NCI-H345 (cell line): ENCODE results near the gene ADAMTS12.

Experiments used
- DNase-seq: peaks from one replicate; lab custom pipeline; 2025; lab: John Stamatoyannopoulos, UW

ADAMTS12 gene

GRCh38 chr5:33841891-33842290, 49.9 kb downstream of the ADAMTS12 start:
- DNase-seq = no peak

- DNase-seq = no peak
These were observed 50.8 kb downstream of the ADAMTS12 start for GRCh38 chr5:33840927-33841547.

- DNase-seq = no peak
These were observed 54.5 kb downstream of the ADAMTS12 start for GRCh38 chr5:33837301-33837700.

- no peak for DNase-seq
These were observed 57.5 kb downstream of the ADAMTS12 start for GRCh38 chr5:33834334-33834733.

DNA sequence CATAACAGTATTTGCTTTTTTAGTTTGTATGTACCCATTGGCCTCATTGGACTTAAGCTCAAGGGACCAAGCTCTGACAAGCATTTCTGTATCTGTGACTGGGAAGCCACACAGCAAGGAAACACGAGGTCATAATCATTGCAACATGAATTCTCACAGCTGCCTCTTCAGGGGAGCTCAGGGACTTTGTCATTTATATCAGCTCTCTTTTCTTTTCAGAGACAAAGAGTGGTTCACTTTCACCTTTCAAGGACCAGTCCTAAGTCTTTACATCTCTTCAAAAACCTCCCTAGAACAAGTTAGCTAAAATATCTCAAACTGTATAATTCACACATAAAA, 58.6 kb downstream of the ADAMTS12 start:
- DNase-seq = no peak

- DNase-seq = no peak
These were observed 59.2 kb downstream of the ADAMTS12 start for GRCh38 chr5:33832404-33833236.

GRCh38 chr5:33831041-33831440, 60.7 kb downstream of the ADAMTS12 start:
- DNase-seq = no peak

DNA sequence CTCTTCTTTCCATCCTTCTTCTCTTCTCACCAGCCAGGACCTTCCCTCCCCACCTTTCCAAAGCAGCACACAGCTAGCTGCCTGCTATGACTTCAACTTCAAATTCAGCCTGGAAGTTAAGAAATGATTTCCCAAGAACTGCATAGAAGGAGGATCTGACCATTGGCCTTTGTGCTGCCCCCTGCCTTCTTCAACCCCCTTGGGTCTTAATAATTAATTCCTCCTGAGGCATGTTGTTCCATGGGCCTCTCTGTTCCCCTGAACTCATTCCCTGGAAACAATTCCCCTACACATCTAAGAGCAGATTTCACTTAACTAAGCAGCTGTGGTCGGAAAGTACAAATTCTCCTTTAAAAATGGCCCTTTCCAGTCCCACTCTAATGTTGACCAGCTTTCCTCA, 62.4 kb downstream of the ADAMTS12 start:
- no peak for DNase-seq

DNA sequence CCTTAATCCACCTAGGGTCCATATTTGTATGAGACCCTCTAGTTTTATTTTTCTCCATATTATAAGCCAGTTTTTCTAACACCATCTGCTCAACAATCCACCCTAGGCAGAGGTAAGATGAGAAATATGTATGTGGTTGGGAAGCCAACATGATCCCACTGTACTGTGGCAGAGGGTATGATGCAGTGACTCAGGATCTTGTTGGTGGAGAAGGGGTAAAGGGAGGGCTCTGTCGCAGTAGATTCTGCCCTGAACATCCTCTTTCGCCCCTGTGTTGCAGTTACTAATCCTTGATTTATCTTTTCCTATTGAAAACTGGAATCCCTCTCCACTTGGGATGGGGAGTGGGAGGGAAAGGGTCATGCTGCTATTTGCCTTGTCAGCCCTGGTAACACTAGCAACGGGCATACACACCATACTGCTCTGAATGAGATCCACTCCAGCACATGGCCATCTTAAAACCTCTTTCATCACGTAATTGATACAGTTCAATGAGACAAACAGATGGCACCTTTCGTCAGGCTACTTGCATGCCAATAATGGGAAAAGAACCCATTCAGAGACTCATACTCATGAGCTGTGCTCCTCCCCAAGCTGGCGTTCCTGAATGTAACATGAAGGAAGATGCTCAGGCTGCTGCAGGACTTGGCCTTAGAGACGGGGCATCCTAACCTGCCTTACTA, 63.0 kb downstream of the ADAMTS12 start:
- no peak for DNase-seq

GRCh38 chr5:33827885-33828284, 63.9 kb downstream of the ADAMTS12 start:
- DNase-seq = no peak

DNA sequence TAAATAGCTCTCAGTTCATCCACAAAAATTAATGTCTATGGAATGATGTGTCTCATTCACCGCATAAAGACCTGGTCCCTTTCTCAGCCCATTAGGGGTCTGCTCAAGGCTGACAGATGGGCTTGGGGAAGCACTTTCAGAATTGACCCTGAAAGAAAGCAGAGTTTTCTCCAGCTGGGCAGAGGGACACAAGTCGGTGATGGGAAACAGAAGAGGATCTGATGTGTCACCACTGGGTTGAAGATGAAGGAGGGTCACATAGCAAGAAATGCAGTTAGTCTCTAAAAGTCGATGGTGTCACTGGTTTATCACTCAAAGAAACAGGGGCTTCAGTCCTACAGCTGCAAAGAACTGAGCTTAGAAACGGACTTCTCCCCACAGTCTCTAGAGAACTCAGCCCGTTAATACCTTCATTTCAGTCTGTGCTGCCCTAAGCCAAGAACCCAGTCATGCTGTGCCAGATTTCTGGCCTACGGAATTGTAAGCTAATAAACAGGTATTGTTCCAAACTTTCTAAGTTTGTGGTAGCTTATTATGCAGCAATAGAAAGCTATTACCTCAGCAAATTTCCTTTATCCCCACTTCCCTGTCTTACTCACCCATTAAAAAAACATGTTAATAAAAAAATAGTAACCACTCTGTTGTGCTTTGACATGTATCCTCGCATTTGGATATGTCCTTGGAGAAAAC, 64.6 kb downstream of the ADAMTS12 start:
- no peak for DNase-seq

DNA sequence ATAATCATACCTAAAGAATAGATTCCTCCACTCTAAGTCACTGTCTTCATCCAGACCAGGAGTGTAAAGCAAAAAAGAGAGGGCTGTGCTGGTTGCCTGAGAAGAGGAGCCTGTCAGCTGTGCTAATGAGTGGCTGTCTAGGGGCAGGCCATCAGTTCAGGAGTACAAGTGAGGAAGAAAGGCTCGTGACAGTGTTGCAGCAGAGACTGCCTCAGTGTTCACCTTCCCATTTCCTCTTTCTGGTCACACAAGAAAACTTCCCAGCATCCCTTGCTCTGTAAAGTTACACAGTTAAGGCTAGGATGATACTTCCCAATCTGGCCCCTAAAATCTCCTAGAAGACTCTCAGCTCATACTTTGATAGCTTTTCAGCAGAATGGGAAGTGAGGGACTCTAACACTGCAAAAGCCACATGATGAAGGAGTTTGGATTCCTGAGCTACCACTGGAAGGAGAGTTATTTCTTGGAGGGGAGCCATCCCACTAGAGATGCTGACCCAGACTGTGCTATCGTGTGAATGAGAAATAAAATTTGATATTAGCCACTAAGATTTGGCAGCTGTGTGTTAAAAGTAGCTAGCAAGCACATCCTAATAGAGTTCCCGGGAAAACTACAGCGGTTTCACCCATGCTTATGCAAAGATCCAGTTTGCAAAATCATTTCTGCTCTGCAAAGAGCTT, 67.1 kb downstream of the ADAMTS12 start:
- no peak for DNase-seq

DNA sequence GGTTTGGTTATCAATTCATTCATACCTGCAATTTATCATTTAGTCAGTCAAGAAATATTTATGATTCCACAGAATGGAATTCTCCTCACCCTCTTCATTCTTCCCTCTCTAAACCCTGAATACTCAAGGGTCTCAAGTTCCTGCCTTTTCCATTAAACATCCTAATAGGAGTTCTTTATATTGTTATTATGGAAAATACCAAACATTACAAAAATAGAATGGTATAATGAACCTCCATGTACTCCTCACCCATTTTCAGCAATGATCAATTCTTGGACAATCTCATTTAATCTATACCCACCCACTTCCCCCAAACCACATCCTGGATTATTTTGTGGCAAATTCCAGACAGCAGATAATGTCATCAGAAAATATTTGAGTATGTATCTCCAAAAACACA, 74.5 kb downstream of the ADAMTS12 start:
- DNase-seq = no peak

DNA sequence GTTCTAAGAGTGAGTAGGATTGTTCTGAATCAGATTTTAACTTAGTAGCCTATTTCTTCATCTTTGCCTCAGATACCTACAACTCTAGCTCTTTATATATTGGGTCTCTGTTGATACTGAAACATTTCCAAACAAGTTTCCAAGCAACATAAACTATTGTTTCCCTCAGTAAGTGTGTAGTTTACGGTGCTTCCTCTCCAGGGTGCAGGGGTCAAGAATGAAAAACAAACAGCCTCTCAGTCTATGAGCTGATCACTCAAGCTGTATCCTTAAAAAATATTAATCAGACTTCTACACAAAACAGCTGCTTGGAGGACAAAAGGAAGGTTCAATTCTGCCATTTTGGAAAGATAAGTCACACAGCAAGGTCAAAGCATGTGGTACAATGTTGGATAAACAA, 75.0 kb downstream of the ADAMTS12 start:
- DNase-seq = no peak

DNA sequence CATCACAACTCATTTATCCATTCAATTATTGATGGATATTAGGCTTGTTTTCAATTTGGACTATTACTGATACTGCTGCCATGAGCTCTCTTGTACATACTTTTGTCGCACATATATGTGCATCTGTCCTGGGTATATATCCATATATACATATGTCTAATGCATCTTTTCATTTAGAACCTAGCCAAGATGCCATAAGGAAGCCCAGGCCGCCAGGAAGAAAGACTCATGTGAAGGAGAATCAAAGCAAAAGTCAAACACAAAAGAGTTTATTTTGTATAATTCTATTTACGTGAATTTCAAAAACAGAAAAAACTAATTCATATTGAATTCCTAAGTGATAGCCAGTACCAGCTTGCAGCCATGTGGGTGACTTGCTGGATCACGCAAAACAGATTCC, 79.0 kb downstream of the ADAMTS12 start:
- no peak for DNase-seq

DNA sequence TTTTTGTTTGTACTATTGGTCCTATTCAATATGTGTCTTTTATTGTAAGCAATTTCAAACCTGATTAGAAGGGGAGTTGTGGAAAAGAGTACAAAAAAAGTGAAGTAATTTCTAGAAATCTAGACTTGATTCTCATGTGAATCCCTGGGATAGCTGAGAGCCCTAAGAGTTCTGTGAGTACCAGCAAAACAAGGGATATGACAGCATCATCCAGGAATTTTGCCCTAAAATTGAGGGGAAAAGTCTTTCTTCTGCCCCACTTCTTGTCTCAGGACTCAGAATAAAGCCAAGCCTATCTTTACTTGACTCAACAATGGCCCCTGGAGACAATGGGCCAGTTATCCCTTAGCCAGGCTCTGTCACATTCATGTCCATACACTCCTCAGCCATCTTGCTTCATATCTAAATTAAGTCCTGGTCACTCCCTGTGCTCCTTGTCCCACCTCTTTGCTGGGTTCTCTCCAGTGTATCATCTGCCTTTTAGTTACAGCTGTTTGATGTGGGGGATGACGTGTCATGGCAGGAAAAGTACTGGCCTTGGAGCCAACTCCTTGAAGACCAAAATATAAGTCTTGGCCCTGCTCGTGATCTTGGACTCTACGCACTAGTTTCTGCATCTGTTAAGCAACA, 81.2 kb downstream of the ADAMTS12 start:
- DNase-seq = no peak

DNA sequence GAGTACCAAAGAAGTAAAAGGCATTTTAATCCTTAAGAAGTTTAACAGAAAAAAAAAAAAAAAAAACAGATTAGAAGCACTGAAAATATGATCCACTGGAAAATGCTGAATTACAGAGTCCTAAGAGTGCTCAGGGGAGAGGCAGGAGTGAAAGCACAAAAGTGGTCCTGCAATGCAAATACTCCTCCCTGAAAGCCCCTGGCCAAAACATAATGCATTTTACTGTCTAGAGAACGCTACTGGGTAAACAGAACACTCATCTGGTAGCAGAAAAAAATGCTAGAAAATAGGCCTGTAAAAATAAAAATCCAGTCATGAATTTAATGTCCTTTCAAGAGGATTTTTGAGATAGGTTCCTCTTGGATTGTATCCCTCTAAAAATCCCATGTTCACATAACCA, 81.9 kb downstream of the ADAMTS12 start:
- no peak for DNase-seq

- no peak for DNase-seq
These were observed 83.1 kb downstream of the ADAMTS12 start for GRCh38 chr5:33808699-33809098.

DNA sequence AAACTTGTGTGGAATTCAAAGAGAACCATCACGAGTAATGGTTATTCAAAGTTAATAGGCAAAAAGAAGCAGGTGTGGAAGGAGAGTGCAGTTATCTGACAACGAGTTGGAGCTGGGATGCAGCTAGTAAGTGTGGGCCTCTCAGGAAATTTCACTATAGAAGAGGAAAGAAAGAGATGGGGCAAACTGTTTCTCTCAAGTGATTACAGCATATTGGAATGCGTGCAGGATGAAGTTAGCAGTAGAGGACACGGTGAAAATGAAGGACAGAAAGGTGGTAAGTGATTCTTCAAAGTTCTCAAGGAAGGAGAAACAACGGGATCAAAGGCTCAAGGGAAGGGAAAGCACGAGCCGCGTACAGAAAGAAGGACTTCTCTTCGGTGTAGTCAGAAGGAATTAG, 84.0 kb downstream of the ADAMTS12 start:
- DNase-seq = no peak

- DNase-seq = no peak
These were observed 84.9 kb downstream of the ADAMTS12 start for GRCh38 chr5:33806738-33807442.

DNA sequence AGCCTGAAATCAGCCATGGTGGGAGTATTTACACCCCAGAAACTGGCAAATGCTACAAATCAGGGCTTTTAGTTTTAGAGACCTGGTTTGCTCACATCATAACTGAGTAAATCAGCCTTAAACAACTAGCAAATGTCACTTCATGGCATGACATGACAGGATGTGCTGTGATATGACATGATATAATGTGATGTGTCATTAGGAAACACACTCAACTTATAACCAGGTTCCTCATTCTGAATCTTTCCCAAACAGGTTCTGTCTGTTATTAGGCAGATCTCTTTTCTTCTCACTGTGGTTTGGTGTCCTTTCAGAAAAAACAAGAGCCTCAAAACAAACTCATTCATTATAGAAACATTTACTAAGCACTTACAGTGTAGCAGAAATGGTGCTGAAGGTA, 90.5 kb downstream of the ADAMTS12 start:
- no peak for DNase-seq
